ENCODE data around the gene PRMT7.

- TF ChIP-seq, protein P1, sequence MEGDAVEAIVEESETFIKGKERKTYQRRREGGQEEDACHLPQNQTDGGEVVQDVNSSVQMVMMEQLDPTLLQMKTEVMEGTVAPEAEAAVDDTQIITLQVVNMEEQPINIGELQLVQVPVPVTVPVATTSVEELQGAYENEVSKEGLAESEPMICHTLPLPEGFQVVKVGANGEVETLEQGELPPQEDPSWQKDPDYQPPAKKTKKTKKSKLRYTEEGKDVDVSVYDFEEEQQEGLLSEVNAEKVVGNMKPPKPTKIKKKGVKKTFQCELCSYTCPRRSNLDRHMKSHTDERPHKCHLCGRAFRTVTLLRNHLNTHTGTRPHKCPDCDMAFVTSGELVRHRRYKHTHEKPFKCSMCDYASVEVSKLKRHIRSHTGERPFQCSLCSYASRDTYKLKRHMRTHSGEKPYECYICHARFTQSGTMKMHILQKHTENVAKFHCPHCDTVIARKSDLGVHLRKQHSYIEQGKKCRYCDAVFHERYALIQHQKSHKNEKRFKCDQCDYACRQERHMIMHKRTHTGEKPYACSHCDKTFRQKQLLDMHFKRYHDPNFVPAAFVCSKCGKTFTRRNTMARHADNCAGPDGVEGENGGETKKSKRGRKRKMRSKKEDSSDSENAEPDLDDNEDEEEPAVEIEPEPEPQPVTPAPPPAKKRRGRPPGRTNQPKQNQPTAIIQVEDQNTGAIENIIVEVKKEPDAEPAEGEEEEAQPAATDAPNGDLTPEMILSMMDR (conservative IDR thresholded peaks at IDR 0.05): no peak
- no peak for TF ChIP-seq EZH2 (IDR thresholded peaks at IDR 0.05; ENCODE audit: low read depth)
Observed at GRCh38 chr16:68374961-68375660, 64.3 kb downstream of the PRMT7 start.
